Inferior parietal cortex (tissue), 1 donor: Measurements from ENCODE around the gene UNCX.
"Not testable (repeated sequence)": the region's sequence is repeated elsewhere in the genome, so short reads cannot be mapped to it uniquely, and the experiment has no call there.

Experiments used
- DNase-seq: peaks from one replicate; pipeline ENCODE4 v3.0.0-alpha.2; 2016; ENCODE audit errors: extremely low spot score

Gene UNCX

GRCh38 chr7:1232623-1233332 lies at the start of gene UNCX:
TSS of gene UNCX (plus strand) at chr7:1232872. CDS start at chr7:1233018, 146 bp downstream.
- DNase-seq, result no peak

- no peak for DNase-seq
Measured at GRCh38 chr7:1187127-1187526, 45.5 kb upstream of the UNCX start.

GRCh38 chr7:1188720-1189294 lies 43.9 kb upstream of the UNCX start:
- no peak for DNase-seq

- no peak for DNase-seq
Measured at GRCh38 chr7:1189986-1190772, 42.5 kb upstream of the UNCX start.

GRCh38 chr7:1192171-1192676 lies 40.4 kb upstream of the UNCX start:
- DNase-seq, result no peak

GRCh38 chr7:1193593-1194424 lies 38.9 kb upstream of the UNCX start:
- peak; percentile 47 for DNase-seq

- not testable (repeated sequence) for DNase-seq
Measured at GRCh38 chr7:1196441-1196840, 36.2 kb upstream of the UNCX start.

GRCh38 chr7:1196950-1197349 lies 35.7 kb upstream of the UNCX start:
- DNase-seq, result no peak

GRCh38 chr7:1197997-1198625 lies 34.6 kb upstream of the UNCX start:
- no peak for DNase-seq

GRCh38 chr7:1200045-1200444 lies 32.6 kb upstream of the UNCX start:
- DNase-seq, result no peak

- DNase-seq, result no peak
Measured at GRCh38 chr7:1201916-1202315, 30.8 kb upstream of the UNCX start.

- not testable (repeated sequence) for DNase-seq
Measured at GRCh38 chr7:1202914-1203313, 29.8 kb upstream of the UNCX start.

GRCh38 chr7:1204460-1205140 lies 28.1 kb upstream of the UNCX start:
- no peak for DNase-seq

GRCh38 chr7:1205742-1206141 lies 26.9 kb upstream of the UNCX start:
- not testable (repeated sequence) for DNase-seq

- DNase-seq, result no peak
Measured at GRCh38 chr7:1209097-1209496, 23.6 kb upstream of the UNCX start.

GRCh38 chr7:1210321-1210978 lies 22.2 kb upstream of the UNCX start:
- no peak for DNase-seq

GRCh38 chr7:1210979-1211608 lies 21.6 kb upstream of the UNCX start:
- no peak for DNase-seq

GRCh38 chr7:1211611-1212010 lies 21.1 kb upstream of the UNCX start:
- DNase-seq, result no peak

- DNase-seq, result not testable (repeated sequence)
Measured at GRCh38 chr7:1212025-1212424, 20.6 kb upstream of the UNCX start.

- no peak for DNase-seq
Measured at GRCh38 chr7:1214516-1214915, 18.2 kb upstream of the UNCX start.
